Ishikawa (cell line): Measurements from ENCODE around the gene CHD5.
A peak's percentile ranks its signal among the peaks of the same experiment; 100 is the strongest.

Experiments used
- CEBPB ChIP-seq: IDR thresholded peaks from 2 replicates; pipeline ENCODE4 v1.6.1; 2012
- CREB1 ChIP-seq: IDR thresholded peaks from 2 replicates; pipeline ENCODE4 v1.6.1; 2012; ENCODE audit warnings: low read depth
- EGR1 ChIP-seq: IDR thresholded peaks from 2 replicates; pipeline ENCODE4 v1.6.1; 2012
- EP300 ChIP-seq: IDR thresholded peaks from 2 replicates; pipeline ENCODE4 v1.6.1; 2012; ENCODE audit warnings: borderline replicate concordance
- FOXM1 ChIP-seq: IDR thresholded peaks from 2 replicates; pipeline ENCODE4 v1.6.1; 2012; ENCODE audit warnings: low read depth, borderline replicate concordance
- NFIC ChIP-seq: IDR thresholded peaks from 2 replicates; pipeline ENCODE4 v1.6.1; 2012
- RAD21 ChIP-seq: IDR thresholded peaks from 2 replicates; pipeline ENCODE4 v1.6.1; 2012; ENCODE audit warnings: low read depth
- REST ChIP-seq: IDR thresholded peaks from 2 replicates; pipeline ENCODE4 v1.6.1; 2012; ENCODE audit warnings: low read depth, mild to moderate bottlenecking
- TAF1 ChIP-seq: IDR thresholded peaks from 2 replicates; pipeline ENCODE4 v1.6.1; 2012; ENCODE audit warnings: low read depth, mild to moderate bottlenecking
- TCF12 ChIP-seq: IDR thresholded peaks from 2 replicates; pipeline ENCODE4 v1.6.1; 2012; ENCODE audit warnings: low read depth
- TEAD4 ChIP-seq: IDR thresholded peaks from 2 replicates; pipeline ENCODE4 v1.6.1; 2012
- YY1 ChIP-seq: IDR thresholded peaks from 2 replicates; pipeline ENCODE4 v1.6.1; 2012; ENCODE audit warnings: low read depth
- ZBTB7A ChIP-seq: IDR thresholded peaks from 2 replicates; pipeline ENCODE4 v1.6.1; 2012; ENCODE audit warnings: low read depth
- TF ChIP-seq, protein P1 (sequence below): IDR thresholded peaks from 2 replicates; pipeline ENCODE4 v1.6.1; 2012
- TF ChIP-seq, protein P2 (sequence below): IDR thresholded peaks from 2 replicates; pipeline ENCODE4 v1.6.1; 2012

CHD5 gene

GRCh38 chr1:6142036-6142621 is 38.0 kb downstream of the CHD5 start:
- TF ChIP-seq FOXM1 = no peak
- no peak for TF ChIP-seq EP300
- no peak for TF ChIP-seq TCF12
- no peak for TF ChIP-seq NFIC
- TF ChIP-seq CEBPB = no peak
- TF ChIP-seq REST = no peak
- TF ChIP-seq, protein P1, sequence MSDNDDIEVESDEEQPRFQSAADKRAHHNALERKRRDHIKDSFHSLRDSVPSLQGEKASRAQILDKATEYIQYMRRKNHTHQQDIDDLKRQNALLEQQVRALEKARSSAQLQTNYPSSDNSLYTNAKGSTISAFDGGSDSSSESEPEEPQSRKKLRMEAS = no peak
- no peak for TF ChIP-seq TEAD4
- no peak for TF ChIP-seq TAF1
- TF ChIP-seq CREB1 = no peak
- no peak for TF ChIP-seq EGR1
- no peak for TF ChIP-seq RAD21
- no peak for TF ChIP-seq YY1
- TF ChIP-seq, protein P2, sequence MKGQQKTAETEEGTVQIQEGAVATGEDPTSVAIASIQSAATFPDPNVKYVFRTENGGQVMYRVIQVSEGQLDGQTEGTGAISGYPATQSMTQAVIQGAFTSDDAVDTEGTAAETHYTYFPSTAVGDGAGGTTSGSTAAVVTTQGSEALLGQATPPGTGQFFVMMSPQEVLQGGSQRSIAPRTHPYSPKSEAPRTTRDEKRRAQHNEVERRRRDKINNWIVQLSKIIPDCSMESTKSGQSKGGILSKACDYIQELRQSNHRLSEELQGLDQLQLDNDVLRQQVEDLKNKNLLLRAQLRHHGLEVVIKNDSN = no peak
- TF ChIP-seq ZBTB7A = no peak

- no peak for TF ChIP-seq FOXM1
- no peak for TF ChIP-seq TEAD4
- TF ChIP-seq, protein P1 = no peak
- TF ChIP-seq TAF1 = no peak
- TF ChIP-seq TCF12 = no peak
- no peak for TF ChIP-seq CREB1
- TF ChIP-seq YY1 = no peak
- TF ChIP-seq NFIC = no peak
- no peak for TF ChIP-seq CEBPB
- no peak for TF ChIP-seq RAD21
- TF ChIP-seq REST = no peak
- no peak for TF ChIP-seq ZBTB7A
- TF ChIP-seq EP300 = no peak
- TF ChIP-seq, protein P2 = no peak
- no peak for TF ChIP-seq EGR1
Measured at GRCh38 chr1:6141592-6141991, 38.5 kb downstream of the CHD5 start.

DNA sequence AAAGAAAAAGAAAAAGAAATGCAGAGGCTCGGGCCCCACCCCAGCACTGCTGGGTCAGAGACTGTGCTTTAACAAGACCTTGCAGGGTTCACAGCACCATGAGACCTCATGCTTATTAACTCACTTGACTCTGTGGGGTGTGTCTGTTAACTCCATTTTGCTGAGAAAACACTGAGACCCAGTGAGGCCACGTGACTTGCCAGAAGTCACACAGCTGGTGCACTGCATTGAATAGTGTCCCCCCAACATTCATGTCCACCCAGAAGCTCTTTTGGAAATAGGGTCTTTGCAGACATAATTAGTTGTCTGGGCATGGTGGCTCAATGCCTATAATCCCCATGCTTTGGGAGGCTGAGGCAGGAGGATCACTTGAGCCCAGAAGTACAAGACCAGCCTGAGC is 39.7 kb downstream of the CHD5 start:
- TF ChIP-seq YY1 = no peak
- no peak for TF ChIP-seq TEAD4
- no peak for TF ChIP-seq EGR1
- TF ChIP-seq, protein P1 = no peak
- TF ChIP-seq CREB1 = no peak
- no peak for TF ChIP-seq CEBPB
- TF ChIP-seq, protein P2 = 0 out of 2 replicates have a peak, but pooled peaks have one; percentile 27

GRCh38 chr1:6137758-6138157 is 42.4 kb downstream of the CHD5 start:
- TF ChIP-seq CEBPB (no peak), FOXM1 (no peak), NFIC (no peak), EGR1 (no peak), EP300 (no peak), TEAD4 (no peak), TAF1 (no peak), RAD21 (no peak), ZBTB7A (no peak), TCF12 (no peak), CREB1 (no peak), REST (no peak)
- TF ChIP-seq, protein P1 = no peak
- TF ChIP-seq, protein P2 = no peak
